GM23248 (cell line): ENCODE results near the gene KRT71.

Experiments used
- EZH2 ChIP-seq: fragments of 200-600 bp; sonication (generic); IDR thresholded peaks from 2 replicates; pipeline ENCODE4 v1.6.1; 2018; ENCODE audit warnings: antibody characterized with exemption, mild to moderate bottlenecking; ENCODE audit not compliant: insufficient read depth, poor library complexity, severe bottlenecking
- EZH2phosphoT487 ChIP-seq: fragments of 200-600 bp; sonication (generic); IDR thresholded peaks from 2 replicates; pipeline ENCODE4 v1.6.1; 2018; ENCODE audit warnings: antibody characterized with exemption, moderate library complexity, mild to moderate bottlenecking, low read depth; ENCODE audit not compliant: insufficient read depth

DNA sequence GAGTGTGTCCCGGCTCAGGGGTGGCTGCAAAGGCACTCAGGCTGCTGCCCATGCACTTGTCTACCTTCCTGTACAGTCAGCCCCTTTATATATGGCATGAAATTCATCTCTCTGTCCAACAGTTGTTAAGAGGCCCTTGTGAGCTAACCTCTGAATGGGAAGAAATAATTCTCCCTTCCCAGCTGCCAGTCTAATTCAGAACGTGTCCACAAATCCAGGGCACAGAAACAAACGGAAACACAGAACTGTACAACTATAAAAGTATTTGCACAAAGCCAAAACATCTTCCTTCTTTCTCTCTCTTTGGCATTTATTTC is 33.6 kb downstream of the KRT71 start:
- TF ChIP-seq EZH2phosphoT487 (no peak), EZH2 (no peak)
